NCI-H1092 (cell line): ENCODE results near the gene SETBP1.

ENCODE experiments used
- DNase-seq: peaks from one replicate; lab custom pipeline; 2025; lab: John Stamatoyannopoulos, UW

The SETBP1 gene

GRCh38 chr18:44937960-44938719 lies 257.5 kb downstream of the SETBP1 start:
- peak; percentile 87 for DNase-seq

DNA sequence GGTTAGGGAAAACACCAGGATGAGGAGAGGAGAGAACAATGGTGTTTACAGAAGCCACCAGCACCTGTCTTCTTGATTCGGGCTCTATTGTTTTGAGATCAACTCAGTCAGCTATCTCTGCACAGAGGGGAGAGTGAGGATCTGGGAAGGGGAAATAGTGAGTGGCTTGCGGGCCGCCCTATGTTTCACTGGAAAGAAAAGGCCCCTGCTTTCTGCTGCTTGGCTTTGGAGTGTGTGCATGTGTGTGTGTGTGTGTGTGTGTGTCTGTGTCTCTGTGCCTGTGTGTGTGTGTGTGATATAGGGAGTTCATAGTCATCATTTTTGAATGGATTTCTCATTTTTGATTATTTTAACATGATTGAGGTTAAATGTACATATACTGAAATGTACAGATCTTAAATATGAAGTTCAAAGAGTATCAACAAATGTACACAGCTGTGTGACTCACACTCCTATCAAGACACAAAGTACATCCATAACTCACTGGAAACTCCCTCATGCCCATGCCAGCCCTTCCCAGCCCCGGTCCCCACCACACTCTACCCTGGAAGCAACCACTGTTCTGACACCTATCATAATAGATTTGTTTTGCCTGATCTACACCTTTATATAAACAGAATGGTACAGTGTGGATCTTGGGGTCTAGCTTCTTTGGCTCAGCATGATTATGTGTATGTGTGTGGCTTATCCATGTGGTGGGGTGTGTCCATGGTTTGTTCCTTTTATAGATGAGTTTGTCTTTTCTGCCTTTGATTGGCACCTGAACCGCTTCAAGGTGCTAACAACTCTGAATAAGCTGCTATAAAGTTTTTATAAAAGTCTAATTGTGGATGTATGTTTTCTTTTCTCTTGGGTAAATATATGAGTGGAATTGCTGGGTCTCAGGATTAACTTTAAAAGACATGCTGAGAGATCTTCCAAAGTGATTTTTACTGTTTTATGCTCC lies 258.3 kb downstream of the SETBP1 start:
- peak; percentile 87 for DNase-seq

DNA sequence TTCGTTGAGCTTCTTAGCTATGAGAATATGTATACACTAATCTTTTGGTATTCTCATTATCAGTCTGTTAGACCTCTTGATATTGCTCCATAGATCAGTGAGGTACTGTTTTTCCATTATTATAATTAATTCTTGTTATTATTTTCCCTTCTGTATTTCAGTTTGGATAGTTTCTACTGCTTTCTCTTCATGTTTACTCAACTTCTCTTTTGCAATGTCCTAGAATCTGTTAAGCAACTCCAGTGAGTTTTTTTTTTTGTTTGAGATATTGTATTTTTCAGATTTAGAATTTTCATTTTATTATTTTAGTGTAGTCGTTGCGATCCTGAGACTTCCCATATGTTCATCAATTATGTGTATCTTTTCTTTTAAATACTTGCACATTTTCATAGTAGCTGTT lies 260.8 kb downstream of the SETBP1 start:
- no peak for DNase-seq

- no peak for DNase-seq
Measured at GRCh38 chr18:44942073-44942472, 261.4 kb downstream of the SETBP1 start.

- no peak for DNase-seq
Measured at GRCh38 chr18:44943311-44943881, 262.7 kb downstream of the SETBP1 start.

DNA sequence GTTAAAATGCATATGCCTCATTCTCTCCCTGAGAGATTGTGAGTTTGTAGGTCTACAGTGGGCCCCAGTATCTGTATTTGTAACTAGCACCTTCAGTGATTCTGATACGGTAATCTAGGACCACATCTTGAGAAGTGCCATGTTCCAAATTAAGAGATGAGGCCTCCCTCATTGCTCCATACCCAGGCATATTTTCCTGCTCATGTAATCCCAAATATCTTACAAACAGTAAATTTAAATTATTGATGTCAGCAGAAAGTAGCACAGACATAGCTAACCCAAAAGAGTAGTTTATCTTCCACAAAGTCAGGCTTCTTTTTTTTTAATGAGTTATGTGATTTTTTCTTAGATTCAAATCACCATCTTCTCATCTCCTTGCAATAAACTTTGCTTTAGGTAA lies 263.8 kb downstream of the SETBP1 start:
- DNase-seq, result no peak

GRCh38 chr18:44945888-44946401 lies 265.3 kb downstream of the SETBP1 start:
- peak; percentile 93 for DNase-seq

DNA sequence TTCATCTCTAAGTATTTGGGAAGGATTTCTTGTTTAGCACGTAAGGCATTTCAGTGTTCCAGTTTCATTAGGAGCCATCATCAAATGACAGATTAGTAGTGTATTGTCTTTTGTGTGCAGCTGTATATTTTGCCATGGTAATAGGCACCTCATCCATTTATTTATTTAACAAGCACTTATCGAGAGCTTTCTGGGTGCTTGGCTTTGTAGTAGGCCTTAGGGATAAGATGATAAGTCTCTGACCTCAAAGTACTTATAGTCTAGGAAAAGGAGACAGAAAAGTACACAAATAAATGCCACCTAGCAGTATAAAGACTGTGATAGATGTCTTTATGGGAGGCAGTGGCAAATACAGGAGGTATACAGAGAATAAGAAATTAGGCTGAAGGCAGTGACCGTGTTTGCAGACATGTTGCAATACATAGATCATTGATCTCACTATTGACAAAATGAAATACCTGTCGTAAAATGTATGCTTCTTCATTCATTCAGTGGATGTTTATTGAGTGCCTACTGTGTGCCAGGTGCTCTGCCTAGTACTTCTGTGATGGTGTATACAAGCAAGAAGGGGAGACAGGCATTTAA lies 265.9 kb downstream of the SETBP1 start:
- DNase-seq, result peak; percentile 85

DNA sequence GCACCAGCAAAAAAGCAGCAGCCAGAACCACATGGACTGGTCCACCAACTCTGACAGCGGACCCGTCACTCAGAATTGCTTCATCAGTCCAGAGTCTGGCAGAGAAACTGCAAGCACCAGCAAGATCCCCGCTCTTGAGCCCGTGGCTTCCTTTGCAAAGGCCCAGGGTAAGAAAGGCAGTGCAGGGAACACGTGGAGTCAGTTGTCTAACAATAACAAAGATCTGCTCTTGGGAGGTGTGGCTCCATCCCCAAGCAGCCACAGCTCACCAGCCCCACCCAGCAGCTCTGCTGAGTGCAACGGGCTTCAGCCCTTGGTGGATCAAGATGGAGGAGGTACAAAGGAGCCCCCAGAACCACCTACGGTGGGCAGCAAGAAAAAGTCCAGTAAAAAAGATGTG lies 269.3 kb downstream of the SETBP1 start:
- DNase-seq, result no peak

DNA sequence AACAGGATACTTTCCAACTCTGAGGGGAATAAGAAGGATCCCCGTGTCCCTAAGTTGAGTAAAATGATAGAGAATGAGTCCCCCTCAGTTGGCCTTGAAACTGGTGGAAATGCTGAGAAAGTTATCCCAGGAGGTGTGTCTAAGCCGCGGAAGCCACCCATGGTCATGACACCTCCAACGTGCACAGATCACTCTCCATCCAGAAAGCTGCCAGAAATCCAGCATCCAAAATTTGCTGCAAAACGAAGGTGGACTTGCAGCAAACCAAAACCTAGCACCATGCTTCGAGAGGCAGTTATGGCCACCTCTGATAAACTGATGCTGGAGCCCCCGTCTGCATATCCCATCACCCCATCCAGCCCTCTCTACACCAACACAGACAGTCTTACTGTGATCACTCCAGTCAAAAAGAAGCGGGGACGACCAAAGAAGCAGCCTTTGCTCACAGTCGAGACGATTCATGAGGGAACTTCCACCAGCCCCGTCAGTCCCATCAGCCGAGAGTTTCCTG lies 270.1 kb downstream of the SETBP1 start:
- no peak for DNase-seq

- no peak for DNase-seq
Measured at GRCh38 chr18:44951748-44952147, 271.1 kb downstream of the SETBP1 start.

DNA sequence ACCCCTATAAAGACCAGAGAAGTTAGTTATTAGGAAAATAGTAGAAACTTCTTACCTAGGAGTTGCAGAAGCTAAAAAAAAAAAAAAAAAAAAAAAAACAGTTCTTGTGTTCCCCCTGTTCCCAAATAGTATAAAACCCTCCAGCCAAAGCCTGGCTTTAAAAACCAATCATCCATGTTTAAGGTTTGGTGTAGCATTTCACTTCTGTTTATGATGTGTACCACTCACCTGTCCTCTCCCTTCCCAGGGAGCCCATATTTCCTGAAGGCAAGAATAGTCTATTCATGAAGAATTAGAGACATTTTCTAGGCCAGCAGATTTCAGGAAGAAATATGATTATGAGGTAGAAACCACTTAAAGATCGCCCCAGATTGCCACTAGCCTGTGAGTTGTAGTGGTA lies 273.6 kb downstream of the SETBP1 start:
- peak; percentile 13 for DNase-seq

GRCh38 chr18:44955825-44956224 lies 275.1 kb downstream of the SETBP1 start:
- DNase-seq, result no peak

GRCh38 chr18:44957025-44957424 lies 276.3 kb downstream of the SETBP1 start:
- no peak for DNase-seq

DNA sequence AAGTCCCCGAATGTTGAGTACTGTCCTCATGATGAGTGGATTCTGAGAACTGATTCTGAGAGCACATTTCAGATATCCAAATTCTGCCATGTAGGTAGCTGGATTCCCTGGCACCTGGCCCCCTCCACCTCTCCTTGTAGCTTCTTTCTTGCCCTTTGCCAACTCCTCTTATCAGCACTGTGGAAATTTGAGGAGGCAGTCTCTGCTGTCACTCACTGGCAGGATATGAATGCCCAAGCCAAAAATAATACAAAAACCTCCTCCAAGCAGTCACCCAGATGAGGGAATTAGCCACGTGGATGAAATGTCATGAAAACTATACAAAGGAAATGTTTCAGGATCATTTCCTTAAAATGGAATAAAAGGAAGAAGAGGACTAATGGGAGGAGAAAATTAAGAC lies 276.8 kb downstream of the SETBP1 start:
- no peak for DNase-seq

- no peak for DNase-seq
Measured at GRCh38 chr18:44958040-44958439, 277.4 kb downstream of the SETBP1 start.

GRCh38 chr18:44958455-44958854 lies 277.8 kb downstream of the SETBP1 start:
- no peak for DNase-seq

GRCh38 chr18:44959013-44959412 lies 278.3 kb downstream of the SETBP1 start:
- no peak for DNase-seq

GRCh38 chr18:44960580-44960979 lies 279.9 kb downstream of the SETBP1 start:
- DNase-seq, result no peak

- DNase-seq, result no peak
Measured at GRCh38 chr18:44961288-44961995, 280.8 kb downstream of the SETBP1 start.

DNA sequence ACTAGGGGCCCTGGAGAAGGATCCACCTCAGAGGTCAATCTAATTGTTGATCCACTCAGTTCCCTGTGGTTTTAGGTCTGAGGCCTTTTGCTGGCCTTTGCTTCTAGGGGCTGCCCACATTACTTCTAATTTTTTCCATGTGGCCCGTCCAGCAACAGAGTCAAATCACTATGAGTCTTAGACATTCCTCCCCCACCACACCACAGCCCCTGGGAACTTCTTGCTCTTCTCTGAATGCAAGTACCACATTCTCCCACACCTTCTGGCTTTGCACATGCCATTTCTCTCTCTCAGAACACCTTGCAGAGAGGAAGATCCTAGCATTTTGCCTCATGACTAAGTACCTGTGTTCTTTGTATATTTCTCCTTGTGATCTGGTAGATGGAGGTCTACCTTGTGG lies 286.9 kb downstream of the SETBP1 start:
- no peak for DNase-seq
